Erythroblast (primary cell): ENCODE data around the gene NUF2.

ENCODE experiments used
- GATA1 ChIP-seq: IDR thresholded peaks from 2 replicates; pipeline ENCODE4 v1.6.1; 2011; ENCODE audit warnings: low read depth, mild to moderate bottlenecking, control low read depth, low read length, moderate library complexity
- POLR2A ChIP-seq: IDR thresholded peaks from 2 replicates; pipeline ENCODE4 v1.6.1; 2011; ENCODE audit warnings: mild to moderate bottlenecking, low read length

DNA sequence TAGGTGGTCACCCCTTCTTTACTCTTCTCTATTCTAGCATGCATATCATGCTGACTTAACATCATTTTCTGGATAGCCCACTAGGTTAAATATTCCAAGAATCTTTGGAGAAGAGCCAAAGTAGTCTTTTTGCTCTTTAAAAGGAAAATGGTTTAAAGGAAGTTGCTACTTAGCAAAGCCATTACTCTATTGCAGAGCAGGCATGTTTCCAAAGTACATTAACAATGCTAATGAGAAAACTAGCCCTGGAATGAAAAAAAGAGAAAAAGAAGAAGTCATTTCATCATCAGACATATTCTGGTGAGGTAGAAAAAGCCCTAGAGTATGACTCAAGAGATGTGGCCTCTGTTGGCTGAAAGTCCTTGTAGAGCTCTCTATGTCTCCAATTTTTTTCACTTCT, 74.0 kb downstream of the NUF2 start:
- TF ChIP-seq POLR2A (no peak), GATA1 (no peak)
